Measurements from ENCODE around the gene SLCO1B3. TPM values are rescaled to one million over a fixed set of nuclear protein-coding genes. Genes with fewer than 3 reads are reported as not detected.

The SLCO1B3 gene
- polyA plus RNA-seq, 1 experiment, result not detected

- Histone ChIP-seq H3K4me3 (ENCODE audit: low read depth, low read length) (no peak overlapping the region), H3K27me3 (ENCODE audit: control insufficient read depth, insufficient read depth, low read length) (no peaks in the 10 kb centered on the region), H3K27ac (ENCODE audit: low read depth, low read length) (no peak overlapping the region), H3K9me3 (ENCODE audit: control insufficient read depth, insufficient read depth, low read length) (no peaks in the 10 kb centered on the region; the same call in 1 of the 2 replicates)
- no peak for TF ChIP-seq CTCF (IDR thresholded peaks at IDR 0.05; ENCODE audit: low read depth, low read length)
- ChIA-PET POLR2A (no interaction called here), CTCF (interaction anchor here (0.6 kb wide), 1 partner anchor 554 kb away, joined by 3 read pairs; no protein-coding TSS in a partner anchor)
- no peak for DNase-seq (ENCODE audit: low read depth, low spot score)
Observed at GRCh38 chr12:20798554-20798953, 12.0 kb upstream of the SLCO1B3 start.

- Histone ChIP-seq H3K27ac (ENCODE audit: low read depth, low read length) (no peak overlapping the region), H3K27me3 (ENCODE audit: control insufficient read depth, insufficient read depth, low read length) (no peaks in the 10 kb centered on the region), H3K4me3 (ENCODE audit: low read depth, low read length) (no peak overlapping the region), H3K9me3 (ENCODE audit: control insufficient read depth, insufficient read depth, low read length) (no peaks in the 10 kb centered on the region)
- CTCF ChIA-PET, result no interaction called here
- no peak for DNase-seq (ENCODE audit: low read depth, low spot score)
- POLR2A ChIA-PET, result no interaction called here
- no peak for TF ChIP-seq CTCF (IDR thresholded peaks at IDR 0.05; ENCODE audit: low read depth, low read length)
Observed at GRCh38 chr12:20800160-20800559, 10.3 kb upstream of the SLCO1B3 start.

GRCh38 chr12:20801035-20801434 lies 9.5 kb upstream of the SLCO1B3 start:
- no peaks in the 10 kb centered on the region for H3K9me3 ChIP-seq (ENCODE audit: control insufficient read depth, insufficient read depth, low read length)
- TF ChIP-seq CTCF (IDR thresholded peaks at IDR 0.05; ENCODE audit: low read depth, low read length), result no peak
- no peak overlapping the region for H3K27ac ChIP-seq (ENCODE audit: low read depth, low read length)
- POLR2A ChIA-PET, result no interaction called here
- CTCF ChIA-PET, result no interaction called here
- no peak for DNase-seq (ENCODE audit: low read depth, low spot score)
- H3K4me3 ChIP-seq (ENCODE audit: low read depth, low read length), result no peak overlapping the region
- H3K27me3 ChIP-seq (ENCODE audit: control insufficient read depth, insufficient read depth, low read length), result no peaks in the 10 kb centered on the region

GRCh38 chr12:20805921-20806320 lies 4.6 kb upstream of the SLCO1B3 start:
- Histone ChIP-seq H3K9me3 (ENCODE audit: control insufficient read depth, insufficient read depth, low read length) (peaks cover 22% of the 10 kb centered on the region; the same call in 1 of the 2 replicates), H3K4me3 (ENCODE audit: low read depth, low read length) (no peak overlapping the region), H3K27me3 (ENCODE audit: control insufficient read depth, insufficient read depth, low read length) (no peaks in the 10 kb centered on the region), H3K27ac (ENCODE audit: low read depth, low read length) (no peak overlapping the region)
- no peak for DNase-seq (ENCODE audit: low read depth, low spot score)
- ChIA-PET POLR2A (no interaction called here), CTCF (no interaction called here)
- TF ChIP-seq CTCF (IDR thresholded peaks at IDR 0.05; ENCODE audit: low read depth, low read length), result no peak

GRCh38 chr12:20807192-20808080 lies 3.1 kb upstream of the SLCO1B3 start:
- Histone ChIP-seq H3K27me3 (ENCODE audit: control insufficient read depth, insufficient read depth, low read length) (no peaks in the 10 kb centered on the region), H3K4me3 (ENCODE audit: low read depth, low read length) (no peak overlapping the region), H3K9me3 (ENCODE audit: control insufficient read depth, insufficient read depth, low read length) (peaks cover 26% of the 10 kb centered on the region), H3K27ac (ENCODE audit: low read depth, low read length) (no peak overlapping the region)
- POLR2A ChIA-PET, result no interaction called here
- no peak for DNase-seq (ENCODE audit: low read depth, low spot score)
- CTCF ChIA-PET, result no interaction called here
- no peak for TF ChIP-seq CTCF (IDR thresholded peaks at IDR 0.05; ENCODE audit: low read depth, low read length)
